SIG-M5 (cell line): ENCODE measurements around the gene COL1A2.

ENCODE experiments used
- DNase-seq: peaks from one replicate; lab custom pipeline; 2025; lab: John Stamatoyannopoulos, UW

Gene COL1A2

DNA sequence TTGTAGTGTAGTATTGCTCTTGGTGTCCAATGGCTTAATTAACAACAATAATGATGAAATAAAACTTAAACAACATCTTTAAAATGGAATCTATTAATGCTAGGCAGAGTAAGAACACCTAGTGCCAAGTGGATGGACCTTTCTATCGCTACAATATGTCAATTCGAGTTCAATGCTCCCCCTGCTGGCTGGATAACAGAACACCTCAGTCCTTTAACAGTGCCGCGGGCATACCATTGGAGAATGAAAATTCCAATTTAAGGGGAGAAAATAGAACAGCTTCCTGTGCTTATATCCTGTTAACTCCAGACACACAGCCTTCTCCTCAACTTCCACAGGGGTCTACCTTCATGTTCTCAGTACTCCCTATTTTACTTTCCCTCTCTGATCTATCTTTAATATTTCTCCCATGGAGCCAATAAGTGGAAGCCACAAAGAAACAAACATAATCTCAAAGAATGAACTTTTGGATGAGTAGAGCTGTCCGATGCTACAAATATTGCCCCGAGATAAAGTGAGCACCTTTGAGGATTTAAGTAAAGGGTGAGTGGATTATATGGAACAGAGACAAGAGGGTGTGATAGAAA is 41.4 kb downstream of the COL1A2 start:
- DNase-seq, result no peak

DNA sequence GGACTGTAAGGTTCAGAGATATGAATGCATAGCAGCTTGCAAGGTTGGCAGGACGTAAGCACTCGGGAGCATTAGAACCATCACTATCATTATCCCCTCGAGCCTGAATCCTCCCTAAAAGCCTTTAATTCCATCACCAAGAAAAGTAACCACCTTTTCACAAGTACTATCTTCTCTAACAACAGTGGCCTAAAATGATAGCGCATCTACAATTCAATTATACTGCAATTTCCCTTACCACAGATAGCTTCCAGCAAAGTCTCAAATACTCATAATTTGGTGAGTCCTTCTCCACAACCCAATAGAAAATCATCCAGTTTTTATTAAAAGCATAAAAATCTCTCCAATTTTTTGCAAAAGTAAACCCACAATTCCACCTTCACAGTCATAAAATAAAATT is 42.0 kb downstream of the COL1A2 start:
- no peak for DNase-seq

DNA sequence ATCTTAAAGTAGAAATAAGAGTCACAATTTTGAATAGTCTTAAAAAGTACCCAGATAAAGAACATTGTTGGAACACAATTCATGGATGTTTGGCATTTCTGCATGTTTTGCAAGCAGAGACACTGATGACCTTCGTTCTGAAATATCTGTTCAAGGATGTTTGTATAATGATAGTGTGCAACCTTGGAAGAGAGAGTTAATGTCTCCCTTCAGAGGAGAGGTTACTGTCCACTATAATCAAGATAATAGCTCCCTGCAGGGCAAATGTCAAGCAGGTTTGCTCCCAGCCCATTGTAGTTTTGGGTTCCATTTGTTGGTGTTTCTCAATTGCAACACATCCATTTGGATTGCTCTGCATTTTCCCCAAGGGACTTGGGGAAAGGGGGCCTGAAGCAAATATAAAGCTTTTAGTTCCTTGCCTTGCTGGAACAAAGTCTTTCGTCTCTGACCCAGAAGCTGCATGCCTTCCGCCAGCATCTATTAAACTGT is 45.2 kb downstream of the COL1A2 start:
- no peak for DNase-seq

DNA sequence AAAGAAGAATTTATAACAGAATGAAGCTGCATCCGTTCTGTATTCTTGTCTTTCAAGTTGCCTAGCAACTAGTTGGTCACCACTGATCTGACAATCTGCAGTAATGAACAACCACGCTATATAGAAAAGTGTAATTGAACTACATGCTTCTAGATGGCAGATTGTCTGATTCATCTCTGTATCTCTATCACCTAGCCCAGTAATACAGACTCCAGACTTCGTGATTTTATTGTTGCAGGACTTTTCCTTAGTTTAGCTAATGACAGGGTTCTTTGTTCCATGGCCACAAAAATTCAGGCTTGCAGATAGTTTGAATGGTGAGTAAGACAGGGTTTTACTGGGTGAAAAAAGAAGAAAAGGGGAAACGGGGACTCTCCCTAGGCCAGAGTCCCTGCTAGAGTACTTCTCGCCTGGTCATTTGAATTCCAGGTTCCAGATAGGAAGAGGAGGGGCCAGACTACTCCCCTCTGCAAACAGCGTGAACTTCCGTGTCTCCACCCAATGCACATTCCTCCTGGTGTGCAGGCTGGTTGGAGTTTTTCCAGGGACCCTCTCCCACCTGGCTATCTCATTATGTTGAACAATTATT is 45.9 kb downstream of the COL1A2 start:
- no peak for DNase-seq

DNA sequence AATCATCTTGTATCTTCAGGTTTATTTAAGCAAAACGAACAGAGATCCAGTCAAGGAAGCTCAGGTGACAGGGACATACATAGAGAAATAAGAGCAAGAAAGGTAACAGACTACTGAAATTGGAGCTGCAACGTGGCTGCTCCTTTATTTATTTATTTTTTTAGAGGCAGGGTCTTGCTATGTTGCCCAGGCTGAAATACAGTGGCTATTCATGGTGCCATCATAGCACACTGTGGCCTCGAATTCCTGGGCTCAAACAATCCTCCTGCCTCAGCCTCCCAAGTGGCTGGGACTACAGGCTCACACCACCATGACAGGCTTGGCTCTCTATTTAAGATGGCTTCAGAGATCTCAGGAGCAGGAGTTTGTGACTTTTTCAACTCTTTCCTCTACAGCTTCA is 46.4 kb downstream of the COL1A2 start:
- no peak for DNase-seq

DNA sequence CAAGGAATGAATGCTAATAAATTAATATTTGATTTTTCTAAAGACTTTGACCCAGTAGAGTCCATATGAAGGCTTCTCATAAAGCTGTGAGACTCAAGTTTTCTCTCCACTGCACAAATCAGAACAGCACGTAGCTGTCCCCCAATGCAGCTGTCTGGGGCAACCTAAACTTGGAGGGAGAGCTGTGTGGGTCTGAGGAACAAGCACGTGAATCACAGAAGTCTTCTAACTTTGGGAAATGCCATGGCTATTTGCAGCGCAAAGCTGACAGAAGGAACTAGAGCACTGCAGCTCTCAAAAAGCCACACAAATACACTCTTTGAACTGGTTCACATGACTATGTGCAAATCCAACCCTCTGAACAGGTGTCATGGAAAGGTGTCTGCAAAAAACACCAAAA is 47.9 kb downstream of the COL1A2 start:
- no peak for DNase-seq

DNA sequence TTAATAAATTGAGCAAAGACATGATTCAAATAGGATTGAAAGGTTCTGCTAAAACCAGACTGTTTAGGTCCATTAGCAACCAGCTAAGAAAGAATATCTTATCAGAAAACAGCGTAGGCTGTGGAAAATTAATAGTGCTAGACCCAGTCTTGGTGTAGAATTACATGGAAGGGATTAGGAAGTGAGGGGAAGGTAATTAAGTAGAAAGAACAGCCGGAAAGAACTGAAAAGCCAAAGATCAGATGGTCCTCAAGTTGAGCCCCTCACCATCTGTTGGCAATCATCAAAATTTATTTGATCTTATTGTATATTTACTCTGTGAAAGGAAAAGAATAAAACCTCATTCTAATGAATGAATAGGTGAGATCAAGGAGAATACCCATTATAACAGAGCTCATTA is 50.1 kb downstream of the COL1A2 start:
- no peak for DNase-seq

DNA sequence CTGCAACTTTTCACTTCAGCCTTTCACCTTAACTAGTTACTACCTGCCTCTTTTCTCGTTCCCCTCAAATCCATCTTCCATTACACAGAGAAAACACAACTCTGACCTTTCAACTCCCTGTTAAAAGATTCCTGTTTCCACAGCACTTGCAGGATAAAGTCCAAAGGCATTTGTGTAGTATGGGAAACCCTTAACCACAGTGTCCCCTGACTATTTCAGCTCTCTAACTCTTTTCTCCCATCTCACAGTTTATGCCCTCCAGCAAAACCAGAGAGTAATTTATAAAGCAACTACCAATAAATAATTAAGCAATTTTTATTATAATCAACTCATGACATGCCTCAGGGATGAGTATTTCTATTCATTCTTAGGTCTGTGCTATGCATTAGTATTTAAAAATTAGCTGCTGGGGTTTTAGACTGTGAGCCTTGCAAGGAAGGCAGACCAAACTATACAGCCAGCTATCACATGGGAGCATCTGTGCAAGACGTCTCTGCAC is 51.0 kb downstream of the COL1A2 start:
- DNase-seq, result no peak

DNA sequence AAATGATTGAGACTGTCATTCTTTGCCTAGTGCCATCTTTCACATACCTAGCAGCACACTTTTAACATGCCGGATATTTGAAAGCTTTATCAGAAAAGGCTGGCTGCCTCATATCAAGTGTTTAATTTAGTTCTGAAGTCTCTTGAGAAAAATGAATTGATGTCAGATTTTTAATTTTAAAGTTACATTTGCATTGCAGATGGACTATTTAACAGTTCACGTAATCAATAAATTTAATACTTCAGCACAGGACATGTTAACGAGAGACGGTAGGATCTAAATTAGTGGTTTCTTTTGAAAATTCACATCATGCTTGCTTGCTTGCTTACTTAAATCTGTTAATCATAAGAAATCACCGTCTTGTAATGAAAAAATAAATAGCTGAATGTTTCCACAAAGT is 51.6 kb downstream of the COL1A2 start:
- no peak for DNase-seq

DNA sequence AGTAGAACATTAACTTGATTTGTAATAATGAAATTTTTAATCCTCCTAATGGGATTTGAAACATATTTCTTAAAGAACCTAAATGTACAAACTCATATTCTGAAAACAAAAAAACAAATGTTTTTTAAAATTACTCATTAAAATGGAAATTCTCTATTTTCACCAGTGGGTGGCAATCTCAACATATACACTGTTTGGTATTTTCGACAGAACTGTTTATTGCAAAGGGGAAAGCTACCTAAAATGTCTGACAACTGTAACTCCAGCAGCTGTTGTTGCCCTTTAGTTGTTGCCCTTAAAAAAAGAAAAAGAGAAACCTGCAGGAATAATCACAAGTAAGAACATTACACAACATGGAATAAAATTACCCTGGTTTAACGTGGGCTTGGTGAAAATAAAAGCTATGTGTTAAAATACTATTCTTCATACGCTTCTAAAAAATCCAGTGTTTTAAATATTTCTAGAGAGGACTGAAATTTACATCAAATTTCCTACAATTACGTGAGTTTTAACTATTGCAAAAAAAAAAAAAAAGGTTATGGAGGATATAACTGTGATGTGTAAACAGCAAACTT is 54.5 kb downstream of the COL1A2 start:
- no peak for DNase-seq

DNA sequence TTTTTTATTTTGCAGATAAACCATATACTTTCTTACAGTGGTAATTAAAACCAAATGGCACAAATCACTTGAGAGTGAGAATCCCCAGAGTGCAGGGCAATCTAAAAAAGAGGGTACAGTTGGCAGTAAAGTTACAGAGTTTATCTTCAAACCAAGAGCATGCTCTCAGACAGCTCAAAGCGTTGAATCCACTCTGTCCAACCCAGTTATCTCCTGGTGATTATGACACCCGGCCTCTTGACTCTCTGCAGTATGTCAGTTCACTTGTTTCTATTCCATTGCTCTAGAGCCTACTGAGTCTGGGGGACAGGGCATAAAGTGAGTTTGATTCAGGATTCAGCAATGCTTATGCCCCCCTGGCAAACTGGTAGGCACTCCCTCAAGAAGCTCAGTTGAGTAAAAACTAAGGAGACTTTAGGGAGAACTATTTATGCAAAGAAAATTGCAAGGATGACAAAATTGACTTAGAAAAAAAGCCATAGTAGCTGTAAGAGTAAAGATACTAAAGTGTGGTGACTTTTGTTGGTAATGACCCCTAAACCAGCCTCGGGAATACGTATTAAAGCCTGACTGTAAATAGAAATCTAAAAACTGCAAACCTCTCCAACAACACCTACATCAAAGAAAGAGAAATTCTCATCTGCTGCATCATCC is 55.5 kb downstream of the COL1A2 start:
- no peak for DNase-seq

DNA sequence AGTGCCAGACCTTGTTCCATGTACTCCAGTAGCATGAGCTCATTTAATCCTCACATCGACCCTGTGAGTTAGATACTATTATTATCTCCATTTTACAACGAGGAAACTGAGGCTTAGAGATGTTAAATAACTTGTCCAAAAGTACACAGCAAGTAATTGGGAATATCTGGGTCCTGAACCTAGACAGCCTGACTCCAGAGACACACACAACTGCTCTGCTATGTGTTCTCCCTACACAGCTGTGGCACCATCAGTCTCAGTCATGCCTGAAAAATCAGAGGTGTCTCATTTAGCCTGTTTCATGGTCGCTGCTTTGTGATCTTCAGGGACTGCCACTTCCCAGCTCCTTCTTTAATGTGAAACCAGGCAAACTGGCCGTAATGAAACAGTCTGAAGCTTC is 56.5 kb downstream of the COL1A2 start:
- no peak for DNase-seq

DNA sequence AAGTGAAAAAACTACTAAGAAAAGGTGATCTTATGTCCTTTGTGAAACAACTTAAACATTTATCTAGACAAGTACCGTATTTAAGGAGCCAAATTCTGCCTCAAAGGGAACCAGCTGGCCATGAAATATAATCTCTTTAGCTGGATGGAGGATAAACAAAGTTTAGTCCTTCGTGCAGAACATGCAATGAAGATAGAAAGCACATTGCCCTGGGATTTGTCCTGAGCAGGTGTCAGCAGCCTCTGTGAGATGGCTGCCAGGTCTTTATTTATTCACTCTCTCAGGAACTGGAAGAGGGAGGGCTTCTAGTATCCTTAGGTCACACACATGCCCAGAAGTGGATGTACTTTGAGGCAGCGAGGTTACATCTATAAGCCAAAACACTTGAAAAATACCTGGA is 57.5 kb downstream of the COL1A2 start:
- no peak for DNase-seq

DNA sequence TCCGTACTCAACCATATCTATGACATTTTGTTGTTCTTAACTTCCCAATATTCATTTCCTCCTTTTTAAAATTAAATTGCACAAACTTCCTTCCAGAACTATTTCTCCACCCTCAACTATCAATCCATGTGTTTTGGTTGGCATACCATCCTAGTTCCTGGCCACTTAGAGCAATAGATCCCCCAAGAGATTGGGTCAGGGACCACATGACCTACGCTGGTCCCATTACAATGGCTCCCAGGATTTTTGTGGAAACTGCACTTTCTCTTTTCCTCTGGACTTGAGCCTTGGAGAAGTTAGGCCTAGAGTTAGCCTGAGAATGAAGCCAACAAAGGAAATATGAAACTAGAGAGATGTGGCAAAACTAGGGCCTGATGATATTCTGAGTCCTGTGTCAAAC is 59.2 kb downstream of the COL1A2 start:
- no peak for DNase-seq

DNA sequence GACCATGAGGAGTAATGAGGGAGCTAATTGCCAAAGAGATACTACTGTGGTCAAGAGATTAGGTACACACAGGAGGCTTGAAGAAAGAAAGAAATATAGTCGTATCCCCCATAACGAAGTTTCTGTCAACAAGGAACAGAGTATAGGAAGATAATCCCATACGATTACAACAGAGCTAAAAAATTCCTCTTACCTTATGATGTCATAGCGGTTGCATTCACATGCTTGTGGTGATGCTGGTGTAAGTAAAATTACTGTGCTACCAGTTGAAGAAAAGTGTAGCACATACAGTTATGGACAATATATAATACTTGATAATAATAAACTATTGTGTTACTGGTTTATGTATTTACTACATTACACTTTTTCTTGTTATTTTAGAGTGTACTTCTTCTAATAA is 63.3 kb downstream of the COL1A2 start:
- DNase-seq, result no peak

DNA sequence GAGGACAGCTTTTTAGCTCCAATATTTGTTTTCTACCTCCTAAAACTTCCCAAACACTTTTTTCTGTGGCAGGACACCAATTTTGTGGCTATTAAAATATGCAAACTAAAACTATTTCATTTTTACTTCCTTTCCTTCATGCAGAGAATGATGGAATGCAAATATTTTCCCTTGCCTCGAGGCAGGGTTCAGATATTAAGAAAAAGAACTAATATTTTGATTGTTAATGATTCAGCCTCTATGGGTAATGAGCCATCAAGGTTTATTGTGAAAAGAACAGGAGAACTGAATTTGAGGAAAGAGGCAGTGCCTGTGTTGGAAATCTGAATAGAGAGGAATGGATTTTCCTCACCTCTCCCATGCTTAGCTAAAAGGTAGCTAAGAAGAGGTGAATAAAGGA is 71.8 kb downstream of the COL1A2 start:
- DNase-seq, result no peak

DNA sequence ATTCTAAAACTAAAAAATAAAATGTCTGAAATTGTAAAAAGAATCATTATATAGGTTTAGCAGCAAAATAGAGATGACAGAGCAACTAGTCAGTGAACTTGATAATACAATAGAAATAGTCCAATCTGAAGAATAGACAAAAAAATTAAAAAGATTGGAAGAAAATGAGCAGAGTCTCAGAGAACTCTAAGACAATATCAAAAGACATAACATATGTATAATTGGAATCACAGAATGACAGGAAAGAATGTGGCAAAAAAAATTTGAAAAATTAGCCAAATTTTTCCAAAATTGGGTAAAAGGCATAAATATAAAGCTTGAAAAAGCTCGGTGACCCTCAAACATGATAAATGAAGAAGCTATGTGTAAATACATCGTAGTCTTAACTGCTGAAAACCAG is 76.9 kb downstream of the COL1A2 start:
- DNase-seq, result no peak

DNA sequence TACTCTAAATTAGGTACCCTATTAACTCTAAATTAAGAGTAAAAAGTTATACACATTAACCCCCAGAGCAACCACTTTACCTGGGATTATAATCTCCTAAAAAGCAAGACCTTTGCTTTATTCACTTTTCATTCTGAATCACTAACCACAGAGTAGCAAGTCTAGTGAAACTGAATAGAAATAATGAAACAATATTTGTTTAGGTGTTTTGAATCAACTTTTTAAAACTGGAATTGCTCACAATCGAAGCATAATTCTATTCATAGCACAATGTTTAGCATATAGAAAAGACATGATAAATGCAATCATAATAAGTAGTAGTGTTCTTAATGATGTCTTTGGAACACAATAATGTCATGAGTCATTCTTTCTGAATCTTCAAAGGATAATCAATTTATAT is 77.9 kb downstream of the COL1A2 start:
- no peak for DNase-seq

DNA sequence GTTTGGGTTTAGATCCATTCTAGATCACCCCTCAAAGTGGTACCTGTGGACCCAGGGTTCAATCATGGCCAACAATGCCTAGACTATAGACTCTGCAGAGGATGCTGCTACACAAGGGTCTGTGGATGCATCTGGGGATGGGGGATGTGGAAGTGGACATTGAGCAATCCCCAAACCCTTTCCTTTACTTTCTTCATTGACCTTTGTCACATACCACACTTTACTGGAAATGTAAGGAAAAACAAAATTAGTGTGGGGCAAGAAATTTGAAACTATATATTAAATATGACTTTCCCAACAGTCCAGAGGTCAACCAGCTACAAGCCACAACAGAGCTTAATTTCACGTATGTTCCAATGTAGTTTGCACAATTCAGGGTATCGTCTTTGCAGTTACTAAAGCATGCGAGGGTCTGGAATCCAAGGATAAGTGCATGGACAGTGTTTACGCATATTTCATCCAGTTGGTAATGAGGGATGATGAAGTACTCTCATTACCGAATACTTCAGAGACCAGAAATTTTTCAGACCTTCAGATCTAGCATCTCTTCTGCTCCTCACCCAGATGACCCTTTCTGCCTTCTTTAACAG is 81.7 kb downstream of the COL1A2 start:
- DNase-seq, result no peak

DNA sequence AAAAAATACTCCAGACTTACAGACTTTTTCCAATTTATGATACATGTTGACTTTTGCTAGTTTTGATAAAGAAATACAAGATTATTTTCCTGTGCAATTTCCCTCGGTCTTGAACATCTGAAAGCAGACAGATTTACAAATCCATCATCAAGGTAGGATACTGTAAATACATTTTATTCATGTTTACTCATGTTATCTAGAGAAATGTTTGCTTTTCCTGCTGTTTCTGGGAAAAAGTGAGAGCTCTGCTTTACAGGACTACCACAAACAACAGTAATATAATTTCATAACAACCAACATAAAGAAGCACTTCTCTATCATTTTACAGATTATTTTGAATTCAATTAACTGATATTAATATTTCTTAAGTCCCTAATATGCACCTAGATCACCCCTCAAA is 83.2 kb downstream of the COL1A2 start:
- no peak for DNase-seq

DNA sequence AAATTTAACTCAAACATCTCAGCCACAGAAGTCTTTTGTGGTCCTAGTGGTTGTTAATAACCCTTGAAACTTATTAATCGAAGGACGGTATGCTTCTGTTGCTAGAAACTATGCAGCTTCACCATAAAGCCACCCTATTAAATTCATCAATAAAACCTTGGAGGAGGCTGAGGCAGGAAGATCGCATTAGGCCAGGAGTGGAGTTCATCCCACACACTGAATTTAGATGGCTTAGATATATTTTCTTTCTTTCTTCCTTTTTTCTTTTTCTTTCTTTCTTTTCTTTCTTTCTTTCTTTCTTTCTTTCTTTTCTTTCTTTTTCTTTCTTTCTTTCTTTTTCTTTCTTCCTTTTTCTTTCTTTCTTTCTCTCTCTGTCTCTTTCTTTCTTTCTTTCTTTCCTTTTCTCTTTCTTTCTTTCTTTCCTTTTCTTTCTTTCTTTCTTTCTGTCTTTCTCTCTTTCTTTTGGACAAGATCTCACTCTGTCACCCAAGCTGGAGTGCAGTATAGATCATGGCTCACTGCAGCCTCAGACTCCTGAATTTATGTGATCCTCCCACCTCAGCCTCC is 84.0 kb downstream of the COL1A2 start:
- DNase-seq, result no peak
